ENCODE results near the gene MCTP2. TPM values are rescaled to one million over a fixed set of nuclear protein-coding genes. Genes with fewer than 3 reads are reported as not detected.

MCTP2 gene
- total RNA-seq, 1 donor from 2014 or later: 6.3 TPM

DNA sequence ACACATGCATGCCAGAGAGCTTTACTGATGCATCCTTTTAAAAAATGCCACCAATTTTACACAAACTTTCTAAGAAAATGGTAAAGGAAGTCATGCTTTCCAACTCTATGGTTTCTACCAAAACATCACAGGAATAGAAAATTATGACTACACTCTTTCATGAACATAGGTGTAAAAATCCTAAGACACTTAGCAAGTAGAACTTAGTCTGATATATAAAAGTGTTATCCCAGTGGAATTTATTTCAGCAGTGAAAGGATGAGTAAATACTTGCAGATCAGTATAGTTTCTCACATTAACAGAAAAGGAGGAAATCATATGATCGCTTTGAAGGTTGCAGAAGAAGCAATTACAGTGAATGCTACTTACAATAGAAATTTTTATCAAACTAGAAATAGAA lies 43.4 kb downstream of the MCTP2 start:
- no peak for DNase-seq (ENCODE audit: low read depth)
- H3K4me3 ChIP-seq (ENCODE audit: low read depth, low read length): no peak overlapping the region
- no peaks in the 10 kb centered on the region for H3K27me3 ChIP-seq (ENCODE audit: control insufficient read depth, insufficient read depth, low read length)
- H3K36me3 ChIP-seq (ENCODE audit: control insufficient read depth, insufficient read depth, low read length): no peaks in the 10 kb centered on the region
- TF ChIP-seq, protein P1, sequence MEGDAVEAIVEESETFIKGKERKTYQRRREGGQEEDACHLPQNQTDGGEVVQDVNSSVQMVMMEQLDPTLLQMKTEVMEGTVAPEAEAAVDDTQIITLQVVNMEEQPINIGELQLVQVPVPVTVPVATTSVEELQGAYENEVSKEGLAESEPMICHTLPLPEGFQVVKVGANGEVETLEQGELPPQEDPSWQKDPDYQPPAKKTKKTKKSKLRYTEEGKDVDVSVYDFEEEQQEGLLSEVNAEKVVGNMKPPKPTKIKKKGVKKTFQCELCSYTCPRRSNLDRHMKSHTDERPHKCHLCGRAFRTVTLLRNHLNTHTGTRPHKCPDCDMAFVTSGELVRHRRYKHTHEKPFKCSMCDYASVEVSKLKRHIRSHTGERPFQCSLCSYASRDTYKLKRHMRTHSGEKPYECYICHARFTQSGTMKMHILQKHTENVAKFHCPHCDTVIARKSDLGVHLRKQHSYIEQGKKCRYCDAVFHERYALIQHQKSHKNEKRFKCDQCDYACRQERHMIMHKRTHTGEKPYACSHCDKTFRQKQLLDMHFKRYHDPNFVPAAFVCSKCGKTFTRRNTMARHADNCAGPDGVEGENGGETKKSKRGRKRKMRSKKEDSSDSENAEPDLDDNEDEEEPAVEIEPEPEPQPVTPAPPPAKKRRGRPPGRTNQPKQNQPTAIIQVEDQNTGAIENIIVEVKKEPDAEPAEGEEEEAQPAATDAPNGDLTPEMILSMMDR (IDR thresholded peaks at IDR 0.05; ENCODE audit: insufficient read depth, low read length, poor library complexity, severe bottlenecking): no peak

- no peak overlapping the region for H3K4me3 ChIP-seq (ENCODE audit: low read depth, low read length)
- TF ChIP-seq, protein P1 (IDR thresholded peaks at IDR 0.05; ENCODE audit: insufficient read depth, low read length, poor library complexity, severe bottlenecking): no peak
- no peaks in the 10 kb centered on the region for H3K27me3 ChIP-seq (ENCODE audit: control insufficient read depth, insufficient read depth, low read length)
- DNase-seq (ENCODE audit: low read depth): no peak
- no peaks in the 10 kb centered on the region for H3K36me3 ChIP-seq (ENCODE audit: control insufficient read depth, insufficient read depth, low read length)
Observed at GRCh38 chr15:94277485-94277884, 46.1 kb downstream of the MCTP2 start.

GRCh38 chr15:94279736-94280135 lies 48.4 kb downstream of the MCTP2 start:
- no peak for DNase-seq (ENCODE audit: low read depth)
- TF ChIP-seq, protein P1 (IDR thresholded peaks at IDR 0.05; ENCODE audit: insufficient read depth, low read length, poor library complexity, severe bottlenecking): no peak
- Histone ChIP-seq H3K4me3 (ENCODE audit: low read depth, low read length) (no peak overlapping the region), H3K27me3 (ENCODE audit: control insufficient read depth, insufficient read depth, low read length) (no peaks in the 10 kb centered on the region), H3K36me3 (ENCODE audit: control insufficient read depth, insufficient read depth, low read length) (no peaks in the 10 kb centered on the region)

DNA sequence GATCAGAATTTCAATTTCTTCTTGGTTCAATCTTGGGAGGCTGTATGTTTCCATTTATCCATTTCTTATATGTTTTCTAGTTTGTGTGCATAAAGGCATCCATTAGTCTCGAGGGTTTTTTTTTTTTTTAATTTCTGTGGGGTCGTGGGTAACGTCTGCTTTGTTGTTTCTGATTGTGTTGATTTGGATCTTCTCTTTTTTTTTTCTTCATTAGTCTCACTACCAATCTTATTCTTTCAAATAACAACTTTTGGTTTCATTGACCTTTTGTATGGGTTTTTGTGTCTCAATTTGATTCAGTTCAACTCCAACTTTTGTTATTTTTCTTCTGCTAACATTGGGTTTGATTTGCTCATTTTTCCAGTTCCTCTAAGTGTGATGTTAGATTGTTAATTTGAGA lies 48.9 kb downstream of the MCTP2 start:
- DNase-seq (ENCODE audit: low read depth): no peak
- Histone ChIP-seq H3K27me3 (ENCODE audit: control insufficient read depth, insufficient read depth, low read length) (no peaks in the 10 kb centered on the region), H3K4me3 (ENCODE audit: low read depth, low read length) (no peak overlapping the region), H3K36me3 (ENCODE audit: control insufficient read depth, insufficient read depth, low read length) (no peaks in the 10 kb centered on the region)
- TF ChIP-seq, protein P1 (IDR thresholded peaks at IDR 0.05; ENCODE audit: insufficient read depth, low read length, poor library complexity, severe bottlenecking): no peak

DNA sequence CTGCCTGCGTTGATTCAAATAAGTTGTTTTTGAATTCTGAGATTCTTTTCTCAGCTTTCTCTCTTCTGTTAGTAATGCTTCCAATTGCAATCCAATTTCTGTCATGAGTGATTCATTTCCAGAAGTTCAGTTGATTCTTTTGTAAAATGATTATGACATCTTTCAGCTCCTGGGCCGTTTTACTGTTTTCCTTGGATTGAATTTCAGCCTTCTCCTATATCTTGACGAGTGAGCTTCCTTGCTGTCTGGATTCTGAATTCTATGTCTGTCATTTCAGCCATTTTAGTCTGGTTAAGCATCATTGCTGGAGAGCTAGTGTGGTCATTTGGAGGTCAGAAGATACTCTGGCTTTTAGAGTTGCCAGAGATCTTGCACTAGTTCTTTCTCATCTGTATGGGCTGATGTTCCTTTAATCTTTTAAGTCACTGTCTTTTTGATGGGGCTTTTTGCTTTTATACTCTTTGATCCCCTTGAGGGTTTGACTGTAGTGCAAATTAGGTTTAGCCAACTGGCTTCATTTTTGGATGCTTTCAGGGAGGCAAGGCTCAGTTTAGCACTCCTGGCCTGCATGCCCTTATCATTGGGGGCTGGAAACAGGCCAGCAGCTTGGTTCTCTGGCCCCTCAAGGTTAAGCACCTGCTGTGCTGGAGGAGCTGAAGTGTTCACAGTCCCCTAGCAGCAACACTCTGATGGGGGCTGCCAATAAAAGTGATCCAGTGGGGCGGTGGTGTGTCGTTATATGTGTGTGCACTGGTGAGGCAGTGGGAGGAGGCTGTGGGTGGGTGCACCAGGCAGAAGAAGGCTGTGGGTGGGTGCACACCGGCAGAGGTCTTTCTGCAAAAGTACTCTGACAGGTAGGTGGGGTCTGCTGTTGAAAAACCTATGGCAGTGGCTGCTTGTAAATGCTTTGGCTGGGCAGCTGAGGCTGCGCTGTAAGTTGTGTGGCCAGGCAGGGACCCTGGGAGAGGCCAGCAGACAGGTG lies 51.2 kb downstream of the MCTP2 start:
- TF ChIP-seq, protein P1 (IDR thresholded peaks at IDR 0.05; ENCODE audit: insufficient read depth, low read length, poor library complexity, severe bottlenecking): no peak

More for the DNA sequence above, 51.2 kb downstream of the MCTP2 start:
- H3K36me3 ChIP-seq (ENCODE audit: control insufficient read depth, insufficient read depth, low read length): no peaks in the 10 kb centered on the region
- H3K4me3 ChIP-seq (ENCODE audit: low read depth, low read length): no peak overlapping the region
- DNase-seq (ENCODE audit: low read depth): no peak
- no peaks in the 10 kb centered on the region for H3K27me3 ChIP-seq (ENCODE audit: control insufficient read depth, insufficient read depth, low read length)

All from kidney epithelial cell (primary cell).